ENCODE data around the gene MOB3C.

- TF ChIP-seq KAT2A (conservative IDR thresholded peaks at IDR 0.05; ENCODE audit: control insufficient read depth, low read depth, low read length) (no peak), POLR2A (IDR thresholded peaks at IDR 0.05; ENCODE audit: low read depth, low read length) (no peak), CTCF (IDR thresholded peaks at IDR 0.05 in 2 of 3, conservative IDR thresholded peaks at IDR 0.05 in 1 of 3; ENCODE audit: control insufficient read depth in 2 of 3, extremely low read depth in 1 of 3, insufficient read depth in 1 of 3, low read depth in 3 of 3, low read length in 3 of 3) (no peak), CBX5 (IDR thresholded peaks at IDR 0.05; ENCODE audit: low read depth) (no peak), ZNF384 (IDR thresholded peaks at IDR 0.05; ENCODE audit: borderline replicate concordance, low read depth, low read length) (no peak), SMC3 (IDR thresholded peaks at IDR 0.05; ENCODE audit: borderline replicate concordance, low read length) (no peak), ATF7 (IDR thresholded peaks at IDR 0.05; ENCODE audit: low read depth) (no peak), POLR2AphosphoS5 (IDR thresholded peaks at IDR 0.05; ENCODE audit: low read length) (no peak), TAF1 (IDR thresholded peaks at IDR 0.05; ENCODE audit: borderline replicate concordance, low read depth, low read length) (no peak), BCL11A (IDR thresholded peaks at IDR 0.05; ENCODE audit: low read depth, low read length) (no peak)
Observed at GRCh38 chr1:46569884-46570725, 46.5 kb downstream of the MOB3C start.
